K562 (cell line): ENCODE data around the gene CD207. TPM values are rescaled to one million over a fixed set of nuclear protein-coding genes. Genes with fewer than 3 reads are reported as not detected.
A peak's percentile ranks its signal among the peaks of the same experiment; 100 is the strongest.

Source experiments
- DPF2 ChIP-seq: fragments of 450-650 bp; IDR thresholded peaks from 2 replicates; pipeline ENCODE4 v1.6.1; 2016
- EP300 ChIP-seq: IDR thresholded peaks from 2 replicates; pipeline ENCODE4 v1.6.1; 2012; ENCODE audit warnings: low read length, improper control_type of control experiment
- ERF ChIP-seq: fragments of 450-650 bp; formaldehyde crosslinking; IDR thresholded peaks from 2 replicates; pipeline ENCODE4 v1.4.0; 2020; ENCODE audit warnings: mild to moderate bottlenecking, mixed read lengths
- JUND ChIP-seq, 2 experiments: IDR thresholded peaks; 2 replicates in 1 of 2; 3 replicates in 1 of 2; pipeline ENCODE4 v1.6.1; 2011; ENCODE audit warnings: borderline replicate concordance in 2 of 2, low read depth in 2 of 2, low read length in 2 of 2, improper control_type of control experiment in 1 of 2, missing biosample characterization in 1 of 2, missing genetic modification characterization in 1 of 2, missing genetic modification reagents in 1 of 2
- LCOR ChIP-seq: sonication (generic); formaldehyde crosslinking; IDR thresholded peaks from 2 replicates; pipeline ENCODE4 v1.8.0; 2022; ENCODE audit warnings: mild to moderate bottlenecking, missing genetic modification reagents
- LEF1 ChIP-seq: fragments of 450-650 bp; IDR thresholded peaks from 2 replicates; pipeline ENCODE4 v1.6.1; 2016; ENCODE audit warnings: mild to moderate bottlenecking
- MXI1 ChIP-seq: IDR thresholded peaks from 2 replicates; pipeline ENCODE4 v1.6.1; 2011; ENCODE audit warnings: low read depth, mild to moderate bottlenecking, improper control_type of control experiment, low read length
- MYC ChIP-seq, 2 experiments: fragments of 250-450 bp in 1 of 2; sonication (Bioruptor Pico) in 1 of 2; IDR thresholded peaks; 2 replicates each; pipeline versions ENCODE4 v1.5.1 to v1.6.1; 2012 to 2021; ENCODE audit warnings: low read depth in 2 of 2, borderline replicate concordance in 1 of 2, improper control_type of control experiment in 1 of 2, low read length in 1 of 2, mild to moderate bottlenecking in 1 of 2, moderate library complexity in 1 of 2
- POLR3A ChIP-seq: IDR thresholded peaks from 2 replicates; pipeline ENCODE4 v1.6.1; 2011; ENCODE audit warnings: borderline replicate concordance, mild to moderate bottlenecking, moderate library complexity; ENCODE audit not compliant: insufficient read length, insufficient read depth; ENCODE audit errors: extremely low read depth
- SOX6 ChIP-seq: fragments of 450-650 bp; IDR thresholded peaks from 2 replicates; pipeline ENCODE4 v1.6.1; 2014; ENCODE audit warnings: mild to moderate bottlenecking
- SPI1 ChIP-seq: IDR thresholded peaks from 2 replicates; pipeline ENCODE4 v1.6.1; 2011; ENCODE audit warnings: low read depth, low read length, control low read depth, borderline replicate concordance
- TOE1 ChIP-seq, 2 experiments: fragments of 450-650 bp in 1 of 2; sonication (generic) in 1 of 2; formaldehyde crosslinking in 1 of 2; IDR thresholded peaks; 2 replicates each; pipeline versions ENCODE4 v1.7.1 to v1.8.0; 2016 to 2022; ENCODE audit warnings: borderline replicate concordance in 2 of 2, mild to moderate bottlenecking in 2 of 2, antibody characterized with exemption in 1 of 2, inconsistent platforms in 1 of 2, low read depth in 1 of 2, missing genetic modification reagents in 1 of 2, moderate library complexity in 1 of 2
- polyA plus RNA-seq, 8 experiments: library from polyadenylated mRNA; depleted of rRNA in 4 of 8; stranded (reverse) in 5 of 8; unstranded in 3 of 8; fragments of >200 nt; fragmentation: Nextera tagmentation in 2 of 8; fragmentation: Illumina TruSeq in 1 of 8; extraction: Ambion mirVana in 2 of 8; extraction: Trizol in 1 of 8; gene quantifications; 2 replicates each; pipeline versions ENCODE4 v1.2.1 to v1.2.3, GENCODE V29; 2011 to 2014; ENCODE audit warnings: inconsistent platforms in 1 of 8, missing spikeins in 1 of 8
- total RNA-seq, 7 experiments: library from RNA; depleted of rRNA in 6 of 7; stranded (reverse); fragments of >200 nt in 6 of 7; fragmentation: Illumina TruSeq in 2 of 7; extraction: Trizol in 2 of 7; gene quantifications; 2 replicates each; pipeline versions ENCODE4 v1.2.1 to v1.2.3, GENCODE V29; 2011 to 2021; ENCODE audit warnings: low replicate concordance in 1 of 7
- TF ChIP-seq, protein P1 (sequence below): fragments of 450-650 bp; formaldehyde crosslinking; IDR thresholded peaks from 2 replicates; pipeline ENCODE4 v1.4.0; 2022; ENCODE audit warnings: missing genetic modification characterization
- TF ChIP-seq, protein P2 (sequence below), 2 experiments: fragments of 450-650 bp; conservative IDR thresholded peaks; 2 replicates each; pipeline ENCODE4 v1.6.1; 2017; ENCODE audit warnings: mild to moderate bottlenecking in 2 of 2, moderate library complexity in 2 of 2
- TF ChIP-seq, protein P3 (sequence below), 2 experiments: IDR thresholded peaks in 1 of 2; conservative IDR thresholded peaks in 1 of 2; 2 replicates each; pipeline ENCODE4 v1.6.1; 2016; ENCODE audit warnings: low read depth in 2 of 2, mild to moderate bottlenecking in 1 of 2, missing compliant biosample characterization in 1 of 2, missing genetic modification characterization in 1 of 2, moderate library complexity in 1 of 2
- TF ChIP-seq, protein P4 (sequence below): sonication (generic); formaldehyde crosslinking; IDR thresholded peaks from 2 replicates; pipeline ENCODE4 v1.8.0; 2022; ENCODE audit warnings: missing genetic modification reagents, mild to moderate bottlenecking, moderate library complexity, borderline replicate concordance

CD207 gene
- total and polyA plus RNA-seq, 9 of the 15 experiments (the other 6 are each of a cell fraction or from before 2014, with no cell fraction given), result not detected

DNA sequence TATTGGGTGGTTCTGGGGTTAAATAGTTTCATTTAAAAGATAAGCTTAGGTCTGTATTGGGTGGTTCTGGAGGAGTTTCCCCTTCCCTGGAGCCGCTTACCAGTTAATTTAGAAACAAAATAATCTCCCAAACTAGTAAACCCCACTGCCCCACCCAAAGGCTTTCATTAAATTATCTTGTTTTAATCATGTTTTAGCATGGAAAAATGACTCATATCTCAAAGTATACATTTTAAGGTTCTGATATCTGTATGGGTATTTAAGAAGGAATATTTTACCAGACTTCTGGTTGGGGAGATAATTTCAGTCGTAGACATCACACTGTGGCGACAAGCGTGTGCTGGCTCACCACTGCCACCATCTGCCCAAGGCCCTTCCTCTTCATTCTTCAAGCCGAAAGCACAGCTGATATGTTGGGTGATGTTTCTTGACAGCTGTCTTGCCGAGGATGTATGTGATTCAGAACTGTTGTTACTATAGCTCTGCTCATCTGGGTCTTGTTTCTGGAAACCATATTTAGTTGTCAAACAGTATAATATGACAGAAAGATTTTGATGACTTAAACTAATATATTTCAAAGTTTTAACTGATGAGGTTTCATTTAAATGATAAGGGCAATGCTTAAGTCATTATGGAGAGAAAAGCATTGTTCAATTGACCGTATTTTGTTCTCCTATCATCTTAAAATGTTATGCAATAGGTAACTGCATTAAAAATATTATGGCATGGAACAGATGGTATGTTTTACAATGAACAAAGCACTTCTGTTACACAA, 50.3 kb downstream of the CD207 start (continued):
- peak; percentile 72 for TF ChIP-seq DPF2
- peak; percentile 45; the same call in 1 of the 2 replicates for TF ChIP-seq SPI1
- peak; percentile 53; the same call in 1 of the 2 replicates for TF ChIP-seq LCOR (CRISPR knock-in tag)
- no peak for TF ChIP-seq TOE1 (IDR thresholded peaks at IDR 0.05; ENCODE audit: borderline replicate concordance)
- TF ChIP-seq TOE1 (CRISPR knock-in tag; IDR thresholded peaks at IDR 0.05; ENCODE audit: borderline replicate concordance, low read depth), result no peak
- TF ChIP-seq, protein P1, sequence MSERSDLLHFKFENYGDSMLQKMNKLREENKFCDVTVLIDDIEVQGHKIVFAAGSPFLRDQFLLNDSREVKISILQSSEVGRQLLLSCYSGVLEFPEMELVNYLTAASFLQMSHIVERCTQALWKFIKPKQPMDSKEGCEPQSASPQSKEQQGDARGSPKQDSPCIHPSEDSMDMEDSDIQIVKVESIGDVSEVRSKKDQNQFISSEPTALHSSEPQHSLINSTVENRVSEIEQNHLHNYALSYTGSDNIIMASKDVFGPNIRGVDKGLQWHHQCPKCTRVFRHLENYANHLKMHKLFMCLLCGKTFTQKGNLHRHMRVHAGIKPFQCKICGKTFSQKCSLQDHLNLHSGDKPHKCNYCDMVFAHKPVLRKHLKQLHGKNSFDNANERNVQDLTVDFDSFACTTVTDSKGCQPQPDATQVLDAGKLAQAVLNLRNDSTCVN, result no peak
- TF ChIP-seq, protein P2, sequence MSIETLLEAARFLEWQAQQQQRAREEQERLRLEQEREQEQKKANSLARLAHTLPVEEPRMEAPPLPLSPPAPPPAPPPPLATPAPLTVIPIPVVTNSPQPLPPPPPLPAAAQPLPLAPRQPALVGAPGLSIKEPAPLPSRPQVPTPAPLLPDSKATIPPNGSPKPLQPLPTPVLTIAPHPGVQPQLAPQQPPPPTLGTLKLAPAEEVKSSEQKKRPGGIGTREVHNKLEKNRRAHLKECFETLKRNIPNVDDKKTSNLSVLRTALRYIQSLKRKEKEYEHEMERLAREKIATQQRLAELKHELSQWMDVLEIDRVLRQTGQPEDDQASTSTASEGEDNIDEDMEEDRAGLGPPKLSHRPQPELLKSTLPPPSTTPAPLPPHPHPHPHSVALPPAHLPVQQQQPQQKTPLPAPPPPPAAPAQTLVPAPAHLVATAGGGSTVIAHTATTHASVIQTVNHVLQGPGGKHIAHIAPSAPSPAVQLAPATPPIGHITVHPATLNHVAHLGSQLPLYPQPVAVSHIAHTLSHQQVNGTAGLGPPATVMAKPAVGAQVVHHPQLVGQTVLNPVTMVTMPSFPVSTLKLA (conservative IDR thresholded peaks at IDR 0.05), result peak in 1 of 2 experiments; percentile 61; a peak in 3 of 4 replicates
- TF ChIP-seq, protein P3, sequence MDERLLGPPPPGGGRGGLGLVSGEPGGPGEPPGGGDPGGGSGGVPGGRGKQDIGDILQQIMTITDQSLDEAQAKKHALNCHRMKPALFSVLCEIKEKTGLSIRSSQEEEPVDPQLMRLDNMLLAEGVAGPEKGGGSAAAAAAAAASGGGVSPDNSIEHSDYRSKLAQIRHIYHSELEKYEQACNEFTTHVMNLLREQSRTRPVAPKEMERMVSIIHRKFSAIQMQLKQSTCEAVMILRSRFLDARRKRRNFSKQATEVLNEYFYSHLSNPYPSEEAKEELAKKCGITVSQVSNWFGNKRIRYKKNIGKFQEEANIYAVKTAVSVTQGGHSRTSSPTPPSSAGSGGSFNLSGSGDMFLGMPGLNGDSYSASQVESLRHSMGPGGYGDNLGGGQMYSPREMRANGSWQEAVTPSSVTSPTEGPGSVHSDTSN (CRISPR knock-in tag; IDR thresholded peaks at IDR 0.05; ENCODE audit: low read depth), result no peak
- TF ChIP-seq, protein P3 (tag; conservative IDR thresholded peaks at IDR 0.05; ENCODE audit: low read depth), result 0 out of 2 replicates have a peak, but pooled peaks have one; percentile 39
- TF ChIP-seq POLR3A, result no peak
- 0 out of 2 replicates have a peak, but pooled peaks have one; percentile 15 for TF ChIP-seq MXI1
- no peak for TF ChIP-seq LEF1
- TF ChIP-seq EP300, result peak; percentile 63
- TF ChIP-seq MYC (IDR thresholded peaks at IDR 0.05; ENCODE audit: low read depth, low read length), result 0 out of 2 replicates have a peak, but pooled peaks have one; percentile 18
- TF ChIP-seq MYC (CRISPR knock-in tag; IDR thresholded peaks at IDR 0.05; ENCODE audit: borderline replicate concordance, low read depth), result no peak
- peak; percentile 74 for TF ChIP-seq JUND (IDR thresholded peaks at IDR 0.05; ENCODE audit: borderline replicate concordance, low read depth, low read length)
- TF ChIP-seq JUND (tag; IDR thresholded peaks at IDR 0.05; ENCODE audit: borderline replicate concordance, low read depth, low read length), result peak; percentile 58; the same call in 1 of the 3 replicates
- TF ChIP-seq, protein P4, sequence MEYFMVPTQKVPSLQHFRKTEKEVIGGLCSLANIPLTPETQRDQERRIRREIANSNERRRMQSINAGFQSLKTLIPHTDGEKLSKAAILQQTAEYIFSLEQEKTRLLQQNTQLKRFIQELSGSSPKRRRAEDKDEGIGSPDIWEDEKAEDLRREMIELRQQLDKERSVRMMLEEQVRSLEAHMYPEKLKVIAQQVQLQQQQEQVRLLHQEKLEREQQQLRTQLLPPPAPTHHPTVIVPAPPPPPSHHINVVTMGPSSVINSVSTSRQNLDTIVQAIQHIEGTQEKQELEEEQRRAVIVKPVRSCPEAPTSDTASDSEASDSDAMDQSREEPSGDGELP (CRISPR knock-in tag), result peak; percentile 77
- no peak for TF ChIP-seq ERF (CRISPR knock-in tag)
- peak; percentile 22; the same call in 1 of the 2 replicates for TF ChIP-seq SOX6
